NCI-H345 treated with DMSO at 0.1 percent for 48 hours (cell line): Measurements from ENCODE around the gene ETV3L.
A peak's percentile ranks its signal among the peaks of the same experiment; 100 is the strongest.

Source experiments
- DNase-seq: peaks from one replicate; lab custom pipeline; 2025; ENCODE audit not compliant: unreplicated experiment; lab: John Stamatoyannopoulos, UW

The ETV3L gene

DNA sequence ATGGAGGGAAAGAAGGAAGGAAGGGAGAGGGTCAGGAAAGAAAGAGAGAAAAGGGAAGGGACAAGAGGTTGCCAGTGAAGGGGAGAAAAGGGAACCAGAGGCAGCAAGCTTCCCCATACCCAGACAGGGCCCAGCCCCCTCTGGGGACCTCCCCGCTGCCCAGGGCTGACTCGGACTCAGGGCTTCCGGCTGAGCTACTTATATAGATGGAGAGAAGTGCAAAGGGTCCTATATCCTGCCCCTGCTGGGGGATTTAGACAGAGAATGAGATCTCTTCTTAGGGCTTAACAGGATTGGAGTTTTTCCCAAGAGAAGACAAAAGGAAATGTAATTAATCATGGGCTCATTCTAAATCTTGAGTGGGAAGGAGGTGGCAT is at the start of gene ETV3L:
TSS of gene ETV3L (minus strand) at position 176 of the 377 bp plus-strand sequence. CDS start 285 bp downstream, outside the sequence.
- no peak for DNase-seq

DNA sequence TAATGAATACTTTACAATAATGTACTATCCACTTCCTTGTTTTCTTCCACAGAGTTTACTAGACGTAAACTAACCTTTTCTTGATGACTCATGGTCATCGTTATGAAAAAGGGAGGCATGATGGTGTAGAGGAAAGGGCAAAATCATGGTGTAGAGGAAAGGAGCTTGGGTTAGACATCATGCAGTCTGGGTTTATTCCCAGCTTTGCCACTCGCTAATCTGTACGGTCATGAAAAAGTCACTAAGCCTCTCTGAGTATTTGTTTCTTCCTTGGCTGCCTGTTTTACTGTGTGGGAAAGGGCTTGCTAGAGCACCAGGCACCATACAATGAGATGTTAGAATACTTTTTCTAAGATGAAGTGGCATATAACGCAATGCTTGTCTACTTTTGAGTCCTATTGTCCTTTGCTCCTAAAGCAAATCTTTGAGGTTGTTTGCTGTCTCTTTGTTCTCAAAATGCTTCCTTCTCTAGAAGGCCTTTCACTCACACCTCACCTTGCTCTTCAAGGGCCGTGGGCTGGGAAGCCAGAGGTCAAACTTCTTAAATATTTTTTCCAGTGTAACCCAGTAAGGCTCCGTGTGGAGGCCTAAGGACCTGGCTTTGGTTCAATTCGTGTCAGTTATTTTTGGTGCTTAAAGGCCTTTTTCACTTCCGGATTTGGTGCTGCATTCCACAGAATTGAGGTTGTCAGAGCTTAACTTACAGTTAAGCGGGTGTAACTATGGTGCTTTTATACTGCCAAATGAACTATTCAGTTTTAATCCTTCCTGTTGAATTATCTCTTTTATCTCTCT is 48.5 kb upstream of the ETV3L start:
- no peak for DNase-seq

DNA sequence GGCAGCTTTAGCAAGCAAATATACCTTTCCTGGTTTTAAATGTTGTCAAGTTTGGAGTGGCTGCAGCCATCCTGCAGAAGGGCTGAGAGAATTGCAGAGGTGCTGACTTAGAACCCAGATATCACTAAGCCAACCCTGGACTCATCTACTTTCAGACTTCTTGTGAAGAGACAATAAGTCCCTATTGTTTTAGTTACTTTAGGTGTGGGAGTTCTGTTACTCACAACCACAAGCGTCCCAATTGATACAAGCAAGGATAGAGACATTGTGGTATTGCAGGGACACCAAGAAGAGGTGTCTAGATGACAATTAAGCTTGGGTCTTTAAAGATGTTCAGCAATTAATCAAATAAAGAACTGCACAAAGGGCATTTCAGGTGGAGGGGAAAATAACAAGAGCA is 47.4 kb upstream of the ETV3L start:
- no peak for DNase-seq

DNA sequence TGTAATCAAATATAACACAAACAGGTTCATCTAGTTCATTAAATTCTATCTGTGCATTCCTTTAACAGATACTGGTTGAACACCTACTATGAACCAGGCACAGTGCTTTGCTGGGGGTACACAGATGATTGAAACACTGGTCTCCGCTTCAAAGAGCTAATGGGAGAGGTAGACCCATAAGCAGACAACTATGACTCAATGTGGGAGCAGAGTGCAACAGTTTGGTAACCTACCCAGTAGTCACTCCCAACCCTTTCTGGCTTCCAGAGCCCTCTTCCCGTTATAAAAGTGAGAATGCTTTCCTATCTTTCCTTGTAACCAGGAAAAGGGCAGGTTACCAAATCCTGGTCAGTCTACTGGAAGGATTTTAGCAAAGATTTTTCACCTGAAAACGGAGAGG is 46.6 kb upstream of the ETV3L start:
- DNase-seq: no peak

DNA sequence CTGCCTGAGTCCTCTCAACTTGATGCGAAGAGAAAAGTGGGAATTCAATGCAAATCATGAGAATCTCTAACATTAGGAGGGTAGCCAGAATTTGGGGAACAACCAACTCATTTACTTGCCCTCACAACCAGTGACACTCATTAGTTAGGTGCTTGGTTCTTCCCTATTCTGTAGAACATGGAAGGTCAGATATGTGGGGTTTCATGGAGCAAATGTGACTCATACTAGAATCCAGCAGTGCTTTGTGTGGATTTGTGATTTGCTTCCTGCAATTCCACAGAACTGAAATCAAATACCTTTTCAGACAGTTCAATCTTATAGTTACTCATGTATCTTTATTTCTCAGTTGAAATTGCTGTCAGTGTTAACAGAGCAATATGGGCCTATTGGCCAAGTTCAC is 45.5 kb upstream of the ETV3L start:
- no peak for DNase-seq

DNA sequence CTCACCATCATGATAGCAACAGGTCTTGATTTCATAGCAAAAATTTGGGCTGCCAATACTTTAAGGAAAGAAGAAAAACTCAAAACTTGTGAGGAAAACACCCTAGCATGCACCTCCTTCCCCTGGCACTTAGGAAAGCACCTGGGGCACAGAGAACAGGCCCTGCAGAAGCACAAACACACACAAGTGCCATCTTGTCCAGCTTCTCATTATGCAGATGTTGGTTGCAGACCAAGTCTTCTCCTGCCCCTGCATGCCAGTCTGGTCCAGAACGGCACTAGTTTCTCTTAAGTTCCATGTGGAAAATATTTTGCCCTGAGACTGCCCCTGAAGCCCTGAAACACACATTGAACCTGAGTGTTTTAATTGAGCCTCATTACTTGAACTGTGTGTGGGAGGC is 44.9 kb upstream of the ETV3L start:
- no peak for DNase-seq

DNA sequence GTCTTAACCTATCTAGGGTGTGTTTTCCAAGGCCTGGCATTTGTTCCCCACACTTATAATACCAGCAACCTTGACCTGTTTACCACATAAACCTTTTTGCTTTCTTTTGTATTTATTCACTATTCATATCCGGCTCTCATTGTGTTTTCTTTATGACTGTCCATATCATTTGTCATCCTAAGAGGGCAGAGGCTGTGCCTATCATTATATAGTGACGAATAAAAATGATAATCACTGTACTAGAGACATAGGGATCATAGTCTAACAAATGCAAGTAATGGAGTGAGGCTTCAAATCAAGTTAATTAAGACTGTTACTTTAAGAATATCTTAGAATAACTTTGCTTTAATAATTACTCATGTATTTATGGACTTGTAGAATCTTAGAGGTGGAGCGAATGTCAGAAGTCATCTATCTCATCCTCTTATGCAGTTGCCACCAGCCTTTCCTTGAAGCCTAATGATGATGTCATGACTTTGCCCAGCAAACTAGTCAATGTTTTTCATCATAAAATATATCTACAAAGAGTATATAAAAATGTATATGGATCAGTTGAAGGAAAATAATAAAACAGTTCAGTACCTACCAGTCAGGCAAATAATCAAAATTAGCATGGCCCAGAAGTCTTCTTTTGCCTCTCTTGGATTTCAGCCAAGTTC is 43.3 kb upstream of the ETV3L start:
- DNase-seq: no peak

DNA sequence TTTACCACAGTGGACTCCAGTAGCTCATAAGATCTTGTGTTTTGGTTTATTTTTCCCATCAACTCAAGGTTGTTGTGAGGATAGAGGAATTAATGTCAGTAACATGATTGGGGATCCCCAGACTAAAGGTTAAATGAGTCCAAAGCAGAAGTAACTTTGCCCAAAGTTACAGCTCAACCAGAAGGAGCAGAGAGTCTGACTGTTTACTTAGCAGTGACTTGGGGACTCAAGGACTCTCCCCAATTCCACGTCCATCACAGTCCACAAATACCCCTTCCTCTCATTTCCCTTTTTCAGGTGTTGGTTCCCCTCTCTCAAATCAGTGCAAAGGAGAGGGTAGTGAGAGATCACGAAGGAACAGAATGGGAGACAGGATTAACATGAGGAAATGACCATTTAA is 42.6 kb upstream of the ETV3L start:
- DNase-seq: no peak

DNA sequence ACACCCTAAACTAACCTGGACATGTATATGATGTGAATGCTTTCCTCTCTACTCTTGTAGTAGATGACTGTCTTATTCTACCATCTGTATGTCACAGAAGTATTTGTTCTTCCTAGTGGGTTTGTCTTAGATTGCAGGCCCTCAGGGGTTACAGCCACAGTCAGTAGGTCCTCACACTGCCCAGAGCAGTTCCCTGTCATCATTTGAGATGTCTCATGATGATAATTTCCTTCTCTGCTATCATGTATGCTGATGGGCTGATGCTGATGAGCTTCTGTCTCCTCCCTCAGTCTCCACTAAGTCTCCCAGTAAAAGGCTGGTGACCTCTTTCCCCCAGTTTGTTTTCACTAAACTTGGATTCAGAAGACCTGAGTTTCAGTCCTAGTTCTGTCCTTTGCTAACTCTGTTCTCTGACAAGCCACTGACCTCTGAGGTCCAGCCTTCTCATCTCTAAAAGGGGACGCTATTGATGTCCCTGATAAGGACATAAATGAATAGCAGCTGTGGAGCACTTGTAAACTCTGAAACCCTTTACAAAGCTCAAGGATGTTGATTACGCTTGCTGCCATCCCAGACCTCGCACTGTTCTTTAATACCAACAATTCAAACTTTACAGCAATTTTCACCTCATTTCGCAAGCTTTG is 41.7 kb upstream of the ETV3L start:
- no peak for DNase-seq

DNA sequence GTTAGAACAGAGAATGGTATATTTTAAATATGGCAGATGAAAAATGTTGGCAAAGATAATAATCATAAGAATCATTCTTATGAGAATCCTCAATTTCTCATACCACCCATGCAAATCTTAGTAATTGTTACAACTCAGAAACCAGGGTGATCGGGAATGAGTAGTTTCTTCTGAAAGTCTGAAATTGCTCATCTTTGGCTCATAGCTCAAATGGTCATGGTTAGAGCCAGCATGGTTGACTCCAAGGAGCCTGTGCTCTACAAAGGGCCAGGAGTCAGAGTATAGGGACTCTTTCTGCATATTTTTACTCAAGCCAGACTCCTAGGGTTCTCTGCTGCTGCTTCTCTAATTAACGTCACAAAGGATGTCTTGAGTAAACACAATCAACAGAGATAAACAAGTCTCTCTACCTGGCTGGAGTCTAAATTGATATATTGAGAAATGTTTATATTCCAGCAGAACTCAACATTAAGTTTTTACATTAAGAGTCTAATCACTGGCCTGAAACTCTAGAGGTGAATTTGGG is 40.5 kb upstream of the ETV3L start:
- DNase-seq: no peak

DNA sequence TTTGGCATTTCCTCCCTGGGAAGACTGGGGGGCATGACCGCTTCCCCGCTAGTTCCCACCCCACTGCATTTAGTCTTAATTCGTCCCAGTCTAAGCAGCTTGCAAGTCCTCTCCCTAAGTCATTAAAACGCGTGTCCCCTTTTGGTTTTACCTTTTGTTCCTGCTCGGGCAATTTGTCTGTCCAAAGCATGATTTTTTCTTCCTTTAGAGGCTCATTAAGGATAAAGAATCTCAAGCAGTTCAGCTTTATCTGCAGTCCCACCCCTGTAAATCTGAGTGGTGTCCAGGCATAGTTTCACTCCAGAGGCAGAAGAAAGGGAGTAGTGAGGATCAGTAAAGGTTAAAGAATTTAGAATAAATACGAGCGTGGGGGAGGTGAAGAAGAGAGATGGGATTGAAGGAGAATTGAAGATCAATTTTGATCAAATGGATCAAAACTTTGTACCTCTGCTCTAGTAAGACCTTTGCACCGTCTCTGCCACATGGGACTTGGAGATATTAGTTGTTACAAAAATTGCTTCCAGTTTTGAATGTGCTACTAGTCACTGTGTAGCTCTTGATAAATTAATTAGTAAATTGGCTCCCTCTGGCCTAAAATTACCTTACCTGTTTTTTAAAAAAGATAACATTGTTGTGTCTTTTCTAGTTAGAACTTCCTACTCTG is 39.6 kb upstream of the ETV3L start:
- no peak for DNase-seq

DNA sequence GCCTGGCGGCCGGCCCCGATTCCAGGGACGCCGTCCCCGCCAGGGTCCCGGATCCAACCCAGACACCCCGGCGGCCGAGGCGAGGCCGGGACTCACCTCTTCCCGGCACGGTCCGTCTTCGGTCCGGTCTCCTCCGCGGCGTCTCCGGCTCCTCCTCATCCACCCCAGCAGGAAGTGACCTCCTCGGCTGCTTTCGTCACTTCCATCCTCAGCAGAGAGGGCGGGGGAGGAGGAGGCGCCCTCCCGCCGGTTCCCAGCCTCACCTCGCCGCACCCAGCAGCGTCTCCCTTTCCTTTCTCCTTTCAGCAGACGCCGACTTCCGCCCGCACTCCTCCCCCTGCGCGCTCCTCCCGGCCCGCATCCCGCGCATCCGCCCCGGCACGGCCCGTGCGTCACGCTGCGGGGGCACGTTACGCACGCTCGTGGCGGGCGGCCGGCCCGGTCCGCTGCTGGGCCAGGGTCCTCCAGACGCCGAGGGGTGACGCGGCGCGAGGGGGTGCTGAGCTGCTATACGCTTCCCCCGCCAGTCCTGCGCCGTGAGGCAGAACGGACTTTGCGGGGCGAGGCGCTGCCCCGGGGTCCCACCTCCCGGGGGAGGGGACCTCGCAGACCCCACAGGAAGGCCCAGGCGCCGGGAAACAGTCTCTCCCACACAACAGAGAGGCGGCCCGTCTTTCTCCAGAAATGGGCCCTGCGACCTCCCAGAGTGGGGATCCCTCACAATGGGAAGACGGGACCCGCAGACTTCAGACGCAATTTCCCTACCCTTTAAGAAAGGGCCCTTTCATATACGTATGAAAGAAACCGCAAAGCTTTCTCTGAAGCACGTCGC is 38.8 kb upstream of the ETV3L start, which contains the start of gene ETV3:
TSS of gene ETV3 (minus strand) at position 176 of the 832 bp plus-strand sequence. CDS start 2,043 bp downstream, outside the sequence.
- DNase-seq: peak; percentile 60

DNA sequence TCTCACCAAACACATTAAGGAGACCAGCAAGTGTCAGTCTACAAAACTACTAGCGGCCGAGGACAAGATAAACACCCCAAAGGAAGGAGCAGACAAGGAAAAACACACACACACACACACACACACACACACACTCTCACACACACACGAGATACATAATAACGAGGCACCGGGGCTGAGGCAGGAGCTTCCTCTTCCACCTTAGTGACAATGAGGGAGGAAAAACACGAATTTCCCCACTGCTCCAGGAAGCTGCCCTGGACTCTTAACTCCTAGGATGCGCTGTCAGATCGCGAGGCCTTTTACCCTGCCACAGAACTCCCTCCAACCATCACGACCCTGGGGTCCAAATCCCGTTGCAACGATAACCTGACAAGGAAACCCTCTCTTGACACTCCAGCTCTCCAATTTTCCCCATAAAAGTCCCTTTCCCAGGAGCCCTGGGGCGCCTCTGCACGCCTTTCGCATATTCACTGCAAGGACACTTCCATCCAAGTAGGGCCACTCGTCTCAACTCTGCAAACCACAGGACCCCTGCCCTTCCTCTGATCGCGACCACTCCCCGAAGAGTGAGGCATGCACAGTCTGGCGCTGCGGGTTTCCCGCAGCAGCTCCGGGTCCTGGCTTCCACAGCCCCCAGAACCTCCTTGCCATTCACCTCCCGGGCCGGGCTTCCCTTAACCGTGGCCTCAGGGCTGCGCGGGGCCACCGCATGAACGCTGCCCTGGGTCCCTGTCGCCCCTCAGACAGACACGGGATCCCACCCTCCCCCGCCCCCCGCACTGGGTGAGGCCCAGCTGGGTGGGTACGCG is 38.0 kb upstream of the ETV3L start:
- DNase-seq: no peak

DNA sequence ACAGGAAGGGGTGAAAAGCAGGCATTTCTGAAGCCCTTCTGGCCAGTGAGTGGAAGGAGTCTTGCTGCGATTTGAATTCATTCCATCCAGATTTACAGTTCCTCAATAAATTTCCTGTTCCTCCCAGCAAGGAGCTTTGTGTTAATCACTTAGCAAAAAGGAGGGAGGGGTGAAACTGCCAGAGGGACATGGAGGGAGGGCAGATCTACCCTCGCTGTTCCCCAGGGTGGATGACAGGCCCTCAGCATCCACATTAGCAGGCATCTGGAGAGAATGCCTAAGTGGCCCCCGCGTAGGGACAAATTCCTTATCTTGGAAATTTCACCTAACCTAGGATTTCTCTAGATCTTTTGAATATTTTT is 37.4 kb upstream of the ETV3L start:
- DNase-seq: no peak

DNA sequence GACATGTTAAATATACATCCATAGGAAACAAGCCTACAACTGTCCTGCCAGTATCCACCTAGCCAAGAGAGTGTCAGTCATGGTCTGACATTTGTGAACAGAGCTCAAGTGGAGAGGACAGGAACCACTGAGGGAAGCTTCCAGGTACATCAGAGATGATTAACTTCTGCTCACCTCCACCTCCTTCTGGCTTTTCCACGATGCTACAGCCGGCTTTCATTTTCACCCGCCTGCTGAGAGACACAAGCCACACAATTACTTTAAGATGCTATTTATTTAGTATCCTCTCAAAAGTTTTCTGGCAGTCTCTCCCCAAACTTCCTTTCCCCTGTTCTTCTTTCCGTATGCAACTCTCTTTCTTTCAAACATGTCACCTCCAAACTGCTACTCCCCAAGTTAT is 36.5 kb upstream of the ETV3L start:
- DNase-seq: no peak

DNA sequence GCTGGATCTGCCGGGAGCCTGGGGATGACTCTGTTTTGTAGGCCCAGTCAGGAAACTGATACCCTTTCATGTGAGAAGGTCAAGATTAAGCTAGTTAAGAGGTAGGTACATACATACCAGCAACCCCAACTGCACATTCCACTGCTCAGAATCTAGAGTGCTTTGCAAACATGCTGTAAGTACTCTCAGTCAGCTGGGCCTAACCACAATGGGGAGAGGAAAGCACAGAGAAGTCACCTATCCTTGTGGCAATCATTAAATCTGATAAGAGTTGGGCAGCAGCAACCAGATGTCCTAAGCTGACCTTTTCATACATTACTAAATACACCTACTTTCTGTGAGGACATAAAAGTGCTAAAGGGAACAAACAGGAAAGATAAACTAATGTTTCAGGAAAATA is 36.0 kb upstream of the ETV3L start:
- DNase-seq: no peak

DNA sequence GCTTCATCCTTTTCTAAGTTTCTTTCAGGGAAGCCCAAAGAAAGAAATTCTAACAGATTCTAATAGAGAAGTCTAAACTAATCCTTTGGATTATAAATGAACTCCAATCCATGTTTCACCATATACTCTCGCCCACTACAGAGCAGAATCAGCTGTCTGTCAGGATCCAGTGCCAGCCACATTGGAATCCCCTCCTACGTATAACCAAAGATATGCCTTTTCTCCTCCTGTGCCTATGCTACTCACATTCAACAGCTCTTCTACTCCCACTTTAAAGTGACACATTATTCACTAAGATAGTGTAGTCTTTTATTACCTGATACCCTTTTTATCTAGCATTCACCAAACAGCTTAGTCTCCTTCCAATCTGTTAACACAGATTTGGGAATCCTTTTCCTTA is 35.5 kb upstream of the ETV3L start:
- DNase-seq: no peak

DNA sequence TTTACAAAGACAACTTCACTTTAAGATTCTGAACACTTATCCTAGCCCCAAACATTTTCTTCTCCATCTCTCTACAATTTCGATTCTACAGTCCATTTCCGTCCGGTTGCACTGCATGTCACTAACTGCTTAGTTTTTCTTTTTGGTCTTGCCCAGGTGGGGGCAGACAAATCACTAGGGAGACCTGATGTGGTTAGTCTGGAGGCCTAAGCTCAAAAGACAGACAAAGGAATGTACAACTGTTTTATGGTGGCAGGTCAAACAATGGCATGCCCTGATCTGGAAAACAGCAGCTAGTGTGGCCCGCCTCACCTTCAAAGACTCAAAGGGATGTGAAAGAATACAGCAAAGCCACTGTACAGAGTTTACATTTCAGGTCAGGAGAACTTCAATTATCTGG is 34.8 kb upstream of the ETV3L start:
- no peak for DNase-seq

DNA sequence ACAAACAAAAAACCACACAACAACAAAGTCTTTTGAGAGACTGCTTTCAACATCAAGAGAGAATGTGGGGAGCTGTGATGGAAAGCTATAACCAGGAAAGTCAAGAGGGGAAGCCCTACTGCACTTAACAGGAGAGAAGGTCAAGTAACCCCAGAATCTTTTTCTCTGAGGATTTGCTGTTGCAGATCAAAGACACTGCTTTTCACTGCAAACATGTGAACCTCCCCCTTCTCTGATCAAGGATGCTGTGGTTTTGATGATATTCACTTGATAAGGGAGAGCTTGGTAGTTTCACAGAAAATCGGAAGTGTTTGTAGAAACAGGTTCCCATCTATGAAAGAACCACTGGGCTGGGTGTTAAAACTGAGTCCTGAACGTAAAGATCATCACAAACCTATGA is 33.8 kb upstream of the ETV3L start:
- no peak for DNase-seq
